Measurements from ENCODE around the gene COX8C.
"Not testable (repeated sequence)": the region's sequence is repeated elsewhere in the genome, so short reads cannot be mapped to it uniquely, and the experiment has no call there.

COX8C gene

GRCh38 chr14:93320489-93320888, 26.5 kb upstream of the COX8C start:
- no peak for DNase-seq (ENCODE audit: low read depth, low spot score)

DNA sequence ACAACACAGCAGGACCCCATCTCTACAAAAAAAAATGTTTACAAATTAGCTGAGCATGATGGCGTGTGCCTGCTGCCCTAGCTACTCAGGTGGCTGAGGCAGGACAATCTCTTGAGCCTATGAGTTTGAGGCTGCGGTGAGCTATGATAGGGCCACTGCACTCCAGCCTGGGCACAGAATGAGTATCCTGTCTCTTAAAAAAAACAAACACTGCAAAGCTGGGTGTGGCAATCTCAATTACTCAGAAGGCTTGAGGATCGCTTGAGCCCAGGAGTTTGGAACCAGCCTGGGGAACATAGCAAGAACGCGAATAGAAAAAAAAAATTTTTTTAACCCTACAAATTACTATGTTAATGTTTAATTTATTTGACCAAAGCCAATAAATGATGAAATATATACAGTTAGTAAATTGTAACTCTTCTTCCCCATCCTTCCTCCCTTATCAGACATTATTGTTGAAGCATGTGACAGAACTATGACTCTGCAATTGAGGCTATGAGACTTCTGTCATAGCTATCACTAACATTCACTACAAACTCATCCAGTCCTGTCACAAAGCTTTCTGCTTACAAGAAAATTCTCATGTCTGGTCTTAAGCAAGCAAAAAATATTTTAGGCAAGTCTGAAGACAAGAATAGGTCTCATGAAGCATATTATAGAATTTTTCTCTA, 23.9 kb upstream of the COX8C start:
- no peak for DNase-seq (ENCODE audit: low read depth, low spot score)

DNA sequence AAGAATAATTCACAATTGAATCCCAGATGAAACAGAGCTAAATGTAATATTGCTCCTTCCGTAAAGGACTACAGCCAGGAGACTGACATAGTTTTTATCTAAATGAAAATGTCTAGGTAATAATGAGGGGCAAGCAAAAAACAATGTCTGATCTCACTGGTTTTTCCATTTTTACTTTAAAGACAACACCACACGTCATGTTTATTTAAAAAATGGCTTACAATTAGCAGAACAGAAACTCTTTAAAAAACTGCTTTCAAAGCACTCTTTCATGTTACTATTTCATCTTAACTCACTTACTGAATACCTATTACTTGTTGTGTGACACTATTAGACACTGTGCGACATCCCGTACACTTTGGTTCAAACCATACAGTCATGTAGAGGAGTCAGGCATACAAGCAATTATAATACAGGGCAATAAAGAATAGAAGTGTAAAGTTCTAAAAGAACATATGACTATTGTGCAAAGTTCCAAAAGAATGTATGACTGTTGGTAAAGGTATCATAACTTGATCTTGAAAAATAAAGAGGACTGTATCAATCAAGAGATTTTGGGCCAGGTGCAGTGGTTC, 23.3 kb upstream of the COX8C start:
- DNase-seq (ENCODE audit: low read depth, low spot score) = no peak

GRCh38 chr14:93326196-93326595, 20.8 kb upstream of the COX8C start:
- no peak for DNase-seq (ENCODE audit: low read depth, low spot score)

DNA sequence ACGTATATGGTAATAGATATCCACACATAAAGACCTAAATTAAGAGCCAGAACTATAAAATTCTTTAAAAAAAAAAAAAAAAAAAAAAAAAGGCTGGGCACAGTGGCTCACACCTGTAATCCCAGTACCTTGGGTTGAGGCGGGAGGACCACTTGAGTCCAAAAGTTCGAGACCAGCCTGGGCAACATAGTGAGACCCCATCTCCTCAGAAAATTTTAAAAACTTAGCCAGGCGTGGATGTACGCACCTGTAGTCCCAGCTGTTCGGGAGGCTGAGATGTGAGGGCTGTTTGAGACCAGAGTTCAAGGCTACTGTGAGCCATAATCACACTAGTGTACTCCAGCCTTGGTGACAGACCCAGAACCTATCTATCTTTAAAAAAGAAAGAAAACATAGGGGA, 18.4 kb upstream of the COX8C start:
- DNase-seq (ENCODE audit: low read depth, low spot score) = no peak

GRCh38 chr14:93329965-93330608, 16.9 kb upstream of the COX8C start:
- DNase-seq (ENCODE audit: low read depth, low spot score) = no peak

GRCh38 chr14:93330609-93331000, 16.4 kb upstream of the COX8C start:
- DNase-seq (ENCODE audit: low read depth, low spot score) = no peak

GRCh38 chr14:93331002-93331727, 15.8 kb upstream of the COX8C start:
- DNase-seq (ENCODE audit: low read depth, low spot score) = no peak

GRCh38 chr14:93331728-93332396, 15.1 kb upstream of the COX8C start:
- no peak for DNase-seq (ENCODE audit: low read depth, low spot score)

GRCh38 chr14:93332397-93332852, 14.6 kb upstream of the COX8C start:
- DNase-seq (ENCODE audit: low read depth, low spot score) = no peak

DNA sequence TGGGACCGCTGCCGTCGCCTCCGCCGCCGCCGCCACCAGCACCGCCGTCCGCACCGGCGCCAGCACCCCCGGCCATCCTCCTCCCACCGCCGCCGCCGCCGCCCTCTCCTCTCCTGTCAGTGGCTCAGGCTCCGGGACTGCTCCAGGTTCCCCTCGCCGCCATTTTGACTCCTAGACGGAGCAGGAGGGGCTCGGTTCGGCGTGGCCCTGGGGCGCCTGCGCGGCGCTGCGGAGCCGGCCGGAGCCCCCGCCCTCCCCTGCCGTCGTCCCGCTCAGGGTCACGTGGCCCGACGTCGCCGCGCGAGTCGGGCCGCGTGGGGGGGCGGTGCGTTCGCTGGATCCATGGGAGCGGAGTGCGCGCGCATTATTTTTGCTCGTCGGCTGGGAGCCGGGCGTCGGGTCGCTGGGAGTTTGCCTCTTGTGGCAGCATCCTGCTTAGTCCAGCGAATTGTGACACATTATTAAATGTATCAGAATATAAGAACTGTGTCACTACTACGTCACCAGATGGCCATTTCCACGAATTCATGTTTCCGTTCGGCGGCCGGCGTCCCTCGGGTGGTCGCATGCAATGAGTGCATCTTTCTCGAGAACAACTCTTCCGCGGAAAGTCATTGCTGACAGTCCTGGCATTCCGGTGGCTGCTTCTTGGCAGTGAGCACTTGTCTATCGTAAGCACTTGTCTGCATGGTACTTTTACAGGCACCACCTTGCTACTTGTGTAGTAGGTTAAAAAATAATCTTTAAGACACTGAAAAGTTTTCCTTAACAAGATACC, 13.9 kb upstream of the COX8C start, which contains the start of gene BTBD7:
BTBD7 (minus strand) TSS at position 184 of the 778 bp plus-strand sequence. CDS start 36,985 bp downstream, outside the sequence.
- peak; percentile 87 for DNase-seq (ENCODE audit: low read depth, low spot score)

DNA sequence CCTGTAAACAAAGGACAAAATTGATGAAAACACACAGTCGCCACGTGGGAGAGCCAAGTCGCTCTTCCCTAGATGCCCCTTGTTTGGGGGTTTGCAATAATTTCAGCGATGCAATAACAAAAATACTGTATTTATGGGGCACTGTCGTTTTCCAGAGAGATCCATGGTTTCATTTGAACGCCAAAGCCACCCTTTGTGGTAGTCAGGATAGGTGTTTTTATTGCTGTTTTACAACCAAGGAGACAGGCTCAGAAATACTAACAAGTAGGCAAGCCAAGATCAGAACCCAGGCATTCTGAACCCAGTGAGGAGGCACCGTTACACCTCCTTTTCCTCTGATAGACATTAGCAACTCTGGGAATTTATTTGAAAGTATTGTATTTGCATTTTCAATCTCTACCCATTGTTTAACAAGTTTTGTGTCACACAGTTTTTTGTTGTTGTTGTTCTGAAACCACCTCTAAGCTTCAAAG, 13.3 kb upstream of the COX8C start:
- DNase-seq (ENCODE audit: low read depth, low spot score) = no peak

- no peak for DNase-seq (ENCODE audit: low read depth, low spot score)
Observed at GRCh38 chr14:93337143-93337753, 9.7 kb upstream of the COX8C start.

DNA sequence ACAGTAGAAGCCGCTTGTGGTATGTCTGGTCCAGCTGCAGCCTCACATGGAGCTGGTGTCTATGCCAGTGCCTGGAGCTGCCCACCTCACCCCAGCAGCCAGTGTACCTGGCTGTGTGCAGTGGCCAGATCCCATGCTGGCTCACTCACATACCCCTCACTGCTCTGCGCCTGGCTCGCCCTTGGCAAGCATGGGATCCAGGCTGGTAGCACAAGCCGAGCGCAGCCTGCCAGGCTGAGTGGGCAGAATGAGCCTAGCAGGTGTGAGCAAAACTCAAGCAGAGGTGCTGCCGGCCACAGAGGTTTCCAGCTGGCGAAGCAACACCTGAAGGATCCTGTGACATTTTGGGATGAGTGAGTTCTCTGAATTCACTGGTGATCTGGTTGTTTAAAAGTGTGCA, 9.1 kb upstream of the COX8C start:
- DNase-seq (ENCODE audit: low read depth, low spot score) = no peak

DNA sequence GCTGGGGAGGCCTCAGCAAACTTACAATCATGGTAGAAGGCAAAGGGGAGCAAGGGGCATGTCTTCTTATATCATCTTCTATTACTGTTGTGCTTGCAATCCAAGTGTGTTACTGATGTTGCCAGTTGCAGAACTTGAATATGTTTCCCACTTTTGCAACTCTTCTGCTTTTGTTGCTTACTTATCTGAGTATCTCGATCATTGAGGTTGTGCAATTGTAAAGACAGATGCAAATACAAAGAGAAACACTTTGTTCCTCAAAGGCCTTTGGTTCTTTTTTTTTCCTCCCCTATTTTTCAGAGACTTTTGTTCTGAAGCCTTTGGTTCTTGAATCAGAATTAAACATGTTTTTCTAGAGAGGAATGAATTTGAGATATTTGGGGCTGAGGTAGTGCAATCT, 3.7 kb upstream of the COX8C start:
- DNase-seq (ENCODE audit: low read depth, low spot score) = no peak

DNA sequence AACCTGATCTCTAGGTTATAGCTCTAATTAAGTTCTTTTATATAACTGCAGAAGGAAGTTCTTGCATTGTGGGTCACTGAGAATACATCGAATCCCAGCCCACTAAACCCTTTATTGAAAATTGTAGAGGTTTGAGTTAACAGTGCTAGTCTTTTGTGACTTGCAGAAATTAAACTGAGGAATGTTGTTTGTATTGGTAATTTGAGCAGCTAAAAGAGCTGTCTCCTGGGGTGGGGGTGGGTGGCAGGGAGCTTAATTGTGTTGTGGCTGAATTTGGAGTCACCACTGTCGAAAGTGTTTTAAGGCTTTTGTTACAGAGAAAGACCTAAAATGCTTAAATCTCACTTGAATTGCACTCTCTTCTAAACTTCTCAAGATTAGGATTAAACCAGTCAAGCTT, 3.2 kb upstream of the COX8C start:
- no peak for DNase-seq (ENCODE audit: low read depth, low spot score)

DNA sequence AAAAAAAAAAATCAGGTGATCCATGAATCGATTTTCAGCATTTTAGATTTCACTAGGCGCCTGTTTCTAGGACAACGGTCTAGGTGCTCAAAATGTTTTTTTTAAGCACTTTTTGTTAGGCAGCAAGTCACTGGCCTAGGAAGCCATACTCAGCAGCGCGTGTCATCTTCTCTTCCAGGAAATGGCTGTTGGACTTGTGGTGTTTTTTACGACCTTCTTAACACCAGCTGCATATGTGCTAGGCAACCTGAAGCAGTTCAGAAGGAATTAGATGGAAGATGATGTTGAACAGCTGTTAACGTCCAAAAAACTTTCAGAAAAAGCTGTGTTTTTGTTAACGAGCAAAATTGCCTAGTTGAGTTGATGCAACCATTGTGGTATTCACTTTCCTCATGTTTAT, 868 bp downstream of the COX8C start:
- no peak for DNase-seq (ENCODE audit: low read depth, low spot score)

DNA sequence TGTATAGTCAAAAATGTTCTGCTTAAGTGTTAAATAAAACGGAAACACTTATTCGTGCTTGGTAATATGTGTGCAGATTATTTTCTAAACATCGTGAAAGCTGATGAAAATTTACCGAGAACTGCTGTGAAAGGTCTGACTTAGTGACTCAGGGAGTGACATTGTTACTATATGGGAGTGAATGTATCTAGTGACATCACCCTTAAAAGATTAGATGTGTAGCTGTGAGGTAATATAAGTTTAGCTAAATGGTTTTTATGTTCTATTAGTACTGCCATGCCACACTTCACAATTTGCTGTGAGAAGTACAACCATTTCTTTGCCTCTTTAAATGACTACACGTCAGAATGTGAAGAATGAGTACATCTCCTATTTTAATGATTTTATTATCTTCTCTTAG, 1.3 kb downstream of the COX8C start:
- no peak for DNase-seq (ENCODE audit: low read depth, low spot score)

- DNase-seq (ENCODE audit: low read depth, low spot score) = not testable (repeated sequence)
Observed at GRCh38 chr14:93354873-93355272, 7.9 kb downstream of the COX8C start.

DNA sequence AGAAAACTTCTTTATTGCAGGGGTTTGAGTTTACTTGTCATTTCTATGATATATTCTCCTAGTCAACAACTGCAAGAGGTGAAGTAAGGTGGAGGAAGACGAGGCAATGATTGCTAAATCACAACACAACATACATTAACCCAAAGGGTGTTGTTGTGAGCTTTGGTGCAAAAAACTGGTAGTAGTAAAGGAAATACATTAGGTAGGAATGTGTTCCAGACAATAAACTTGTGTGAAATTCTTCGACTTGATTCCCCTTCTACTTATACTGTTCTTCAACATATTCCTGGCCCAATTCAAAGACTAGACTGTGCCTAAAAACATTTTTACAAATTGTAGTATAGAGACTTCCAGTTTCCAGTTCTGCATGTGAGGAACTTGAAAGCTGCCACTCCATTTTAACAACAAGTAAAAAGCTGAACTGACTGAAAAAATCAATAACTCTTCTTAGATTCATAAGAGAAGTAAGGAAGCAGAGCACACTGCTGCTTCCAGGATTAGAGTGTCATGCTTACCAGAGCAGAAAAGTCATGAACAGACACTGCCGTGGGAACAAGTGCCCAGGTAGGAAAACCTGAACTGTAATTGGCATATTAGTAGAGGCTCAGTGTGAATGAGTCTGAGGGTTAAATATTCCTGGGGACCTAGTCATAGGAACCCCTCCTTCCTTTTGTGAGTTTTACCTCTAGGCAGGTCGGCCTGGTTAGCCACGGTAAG, 22.2 kb downstream of the COX8C start:
- DNase-seq (ENCODE audit: low read depth, low spot score) = no peak
